ENCODE results near the gene MRPS6.

DNA sequence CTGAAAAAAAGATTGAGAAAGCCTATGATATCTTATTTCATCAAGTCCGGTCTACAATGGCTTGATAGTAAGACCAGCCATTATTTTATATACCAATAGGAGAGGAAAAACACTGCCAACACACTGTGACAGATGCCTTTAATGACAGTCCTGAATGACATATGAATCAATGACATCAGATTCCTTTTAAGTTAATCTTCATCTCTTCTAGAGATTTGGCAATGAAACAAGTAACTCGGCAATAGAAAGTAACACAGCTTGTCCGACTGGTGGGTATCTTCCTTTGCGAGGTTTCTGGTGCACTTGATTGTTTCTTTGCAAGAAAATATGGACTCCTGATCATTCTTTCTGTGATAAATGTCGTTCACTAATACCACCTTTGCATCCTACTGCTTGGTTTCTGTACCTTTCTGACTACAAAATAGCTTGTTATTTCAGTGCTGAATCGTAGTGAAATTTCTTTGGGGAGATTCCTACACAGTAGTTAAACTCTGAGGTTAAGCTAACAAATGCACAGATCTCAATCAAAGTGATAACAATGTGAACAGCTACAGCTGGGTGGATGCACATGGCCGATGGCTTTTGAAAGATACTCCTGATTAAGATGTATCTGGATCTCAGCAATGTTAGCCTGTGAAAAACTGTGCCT lies 104.7 kb downstream of the MRPS6 start:
- TF ChIP-seq CHD4 (IDR thresholded peaks at IDR 0.05) (no peak), NFXL1 (IDR thresholded peaks at IDR 0.05; ENCODE audit: borderline replicate concordance) (no peak), RAD51 (IDR thresholded peaks at IDR 0.05) (no peak), NBN (IDR thresholded peaks at IDR 0.05) (no peak), EP300 (IDR thresholded peaks at IDR 0.05; ENCODE audit: borderline replicate concordance in 1 of 2, control insufficient read depth in 1 of 2, low read depth in 2 of 2, low read length in 2 of 2) (no peak), FOXK2 (IDR thresholded peaks at IDR 0.05) (no peak), ZNF384 (IDR thresholded peaks at IDR 0.05; ENCODE audit: borderline replicate concordance, low read depth, low read length) (no peak), FOS (IDR thresholded peaks at IDR 0.05; ENCODE audit: borderline replicate concordance, extremely low read depth, insufficient read length) (no peak), RCOR1 (conservative IDR thresholded peaks at IDR 0.05; ENCODE audit: low read depth, low read length) (no peak)
- TF ChIP-seq, protein P1, sequence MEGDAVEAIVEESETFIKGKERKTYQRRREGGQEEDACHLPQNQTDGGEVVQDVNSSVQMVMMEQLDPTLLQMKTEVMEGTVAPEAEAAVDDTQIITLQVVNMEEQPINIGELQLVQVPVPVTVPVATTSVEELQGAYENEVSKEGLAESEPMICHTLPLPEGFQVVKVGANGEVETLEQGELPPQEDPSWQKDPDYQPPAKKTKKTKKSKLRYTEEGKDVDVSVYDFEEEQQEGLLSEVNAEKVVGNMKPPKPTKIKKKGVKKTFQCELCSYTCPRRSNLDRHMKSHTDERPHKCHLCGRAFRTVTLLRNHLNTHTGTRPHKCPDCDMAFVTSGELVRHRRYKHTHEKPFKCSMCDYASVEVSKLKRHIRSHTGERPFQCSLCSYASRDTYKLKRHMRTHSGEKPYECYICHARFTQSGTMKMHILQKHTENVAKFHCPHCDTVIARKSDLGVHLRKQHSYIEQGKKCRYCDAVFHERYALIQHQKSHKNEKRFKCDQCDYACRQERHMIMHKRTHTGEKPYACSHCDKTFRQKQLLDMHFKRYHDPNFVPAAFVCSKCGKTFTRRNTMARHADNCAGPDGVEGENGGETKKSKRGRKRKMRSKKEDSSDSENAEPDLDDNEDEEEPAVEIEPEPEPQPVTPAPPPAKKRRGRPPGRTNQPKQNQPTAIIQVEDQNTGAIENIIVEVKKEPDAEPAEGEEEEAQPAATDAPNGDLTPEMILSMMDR (IDR thresholded peaks at IDR 0.05 in 2 of 3, conservative IDR thresholded peaks at IDR 0.05 in 1 of 3; ENCODE audit: control insufficient read depth in 2 of 3, extremely low read depth in 1 of 3, insufficient read depth in 1 of 3, low read depth in 3 of 3, low read length in 3 of 3) = no peak
- TF ChIP-seq, protein P2, sequence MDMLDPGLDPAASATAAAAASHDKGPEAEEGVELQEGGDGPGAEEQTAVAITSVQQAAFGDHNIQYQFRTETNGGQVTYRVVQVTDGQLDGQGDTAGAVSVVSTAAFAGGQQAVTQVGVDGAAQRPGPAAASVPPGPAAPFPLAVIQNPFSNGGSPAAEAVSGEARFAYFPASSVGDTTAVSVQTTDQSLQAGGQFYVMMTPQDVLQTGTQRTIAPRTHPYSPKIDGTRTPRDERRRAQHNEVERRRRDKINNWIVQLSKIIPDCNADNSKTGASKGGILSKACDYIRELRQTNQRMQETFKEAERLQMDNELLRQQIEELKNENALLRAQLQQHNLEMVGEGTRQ (IDR thresholded peaks at IDR 0.05; ENCODE audit: borderline replicate concordance, low read depth, low read length) = no peak
- TF ChIP-seq, protein P3, sequence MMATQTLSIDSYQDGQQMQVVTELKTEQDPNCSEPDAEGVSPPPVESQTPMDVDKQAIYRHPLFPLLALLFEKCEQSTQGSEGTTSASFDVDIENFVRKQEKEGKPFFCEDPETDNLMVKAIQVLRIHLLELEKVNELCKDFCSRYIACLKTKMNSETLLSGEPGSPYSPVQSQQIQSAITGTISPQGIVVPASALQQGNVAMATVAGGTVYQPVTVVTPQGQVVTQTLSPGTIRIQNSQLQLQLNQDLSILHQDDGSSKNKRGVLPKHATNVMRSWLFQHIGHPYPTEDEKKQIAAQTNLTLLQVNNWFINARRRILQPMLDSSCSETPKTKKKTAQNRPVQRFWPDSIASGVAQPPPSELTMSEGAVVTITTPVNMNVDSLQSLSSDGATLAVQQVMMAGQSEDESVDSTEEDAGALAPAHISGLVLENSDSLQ (IDR thresholded peaks at IDR 0.05) = no peak

All from GM12878 (cell line).